ENCODE results near the gene SNPH. TPM values are rescaled to one million over a fixed set of nuclear protein-coding genes. Genes with fewer than 3 reads are reported as not detected.

SNPH gene
- total and polyA plus RNA-seq, 8 donors = 1.8 to 5.9 (median 2.3) TPM

DNA sequence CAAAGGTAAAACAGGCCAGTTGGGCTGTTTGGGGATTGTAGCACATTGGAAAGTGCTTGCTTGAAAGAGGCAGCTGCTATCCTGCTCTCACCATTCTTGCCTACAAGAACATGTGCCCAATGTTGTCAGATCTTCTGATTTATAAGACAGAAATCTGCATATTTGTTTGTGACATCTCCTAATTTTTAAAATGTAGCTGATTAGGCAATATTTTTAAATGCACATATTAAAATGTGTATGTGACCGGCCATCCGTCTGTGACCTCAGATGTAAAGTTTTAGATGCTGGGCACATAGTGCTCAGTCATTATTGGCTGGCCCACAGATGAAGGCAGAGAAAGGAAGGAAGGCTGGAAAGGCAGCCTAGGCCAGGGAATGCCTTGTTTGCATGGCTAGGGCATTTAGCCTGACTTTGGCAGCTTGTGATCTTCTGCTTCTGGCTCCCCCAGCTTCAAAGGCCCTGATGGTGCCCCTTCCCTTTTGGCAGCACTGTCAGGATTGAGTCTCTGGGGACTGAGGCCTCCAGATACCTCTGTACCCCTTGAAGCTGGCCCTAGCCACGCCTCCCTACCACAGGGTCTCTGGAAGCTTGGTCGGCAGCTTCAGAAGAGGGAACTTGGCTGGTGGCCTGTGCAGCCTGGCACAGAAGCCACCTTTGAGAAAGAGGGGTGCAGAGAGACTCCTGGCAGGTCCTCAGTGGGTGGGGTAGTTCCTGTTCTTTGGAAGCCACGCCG lies 6.4 kb downstream of the SNPH start:
- intact Hi-C loops (cut with DNase I) = no loop called here
- H3K36me3 ChIP-seq = no peaks in the 10 kb centered on the region

DNA sequence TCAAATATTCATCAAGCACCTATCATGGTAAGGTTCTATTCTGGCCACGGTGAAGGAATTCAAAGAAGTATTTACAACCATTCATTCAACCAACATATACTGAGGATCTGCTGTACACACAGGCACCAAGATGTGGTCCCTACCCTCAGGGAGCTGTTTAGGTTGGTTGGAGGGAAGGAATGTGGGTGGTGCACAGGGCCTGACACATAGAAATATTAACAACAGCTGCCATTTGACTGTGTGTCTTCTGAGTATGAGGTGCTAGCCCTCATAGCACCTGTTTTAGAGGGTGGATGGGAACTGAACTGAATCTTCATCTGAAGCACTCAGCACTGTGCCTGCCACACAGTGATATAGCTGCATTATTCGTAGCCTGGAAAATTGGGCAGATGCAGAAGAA lies 7.3 kb downstream of the SNPH start:
- H3K4me1 ChIP-seq = no peaks in the 10 kb centered on the region
- no peaks in the 10 kb centered on the region for H3K9me3 ChIP-seq
- no peaks in the 10 kb centered on the region for H3K27me3 ChIP-seq
- TF ChIP-seq, protein P1, sequence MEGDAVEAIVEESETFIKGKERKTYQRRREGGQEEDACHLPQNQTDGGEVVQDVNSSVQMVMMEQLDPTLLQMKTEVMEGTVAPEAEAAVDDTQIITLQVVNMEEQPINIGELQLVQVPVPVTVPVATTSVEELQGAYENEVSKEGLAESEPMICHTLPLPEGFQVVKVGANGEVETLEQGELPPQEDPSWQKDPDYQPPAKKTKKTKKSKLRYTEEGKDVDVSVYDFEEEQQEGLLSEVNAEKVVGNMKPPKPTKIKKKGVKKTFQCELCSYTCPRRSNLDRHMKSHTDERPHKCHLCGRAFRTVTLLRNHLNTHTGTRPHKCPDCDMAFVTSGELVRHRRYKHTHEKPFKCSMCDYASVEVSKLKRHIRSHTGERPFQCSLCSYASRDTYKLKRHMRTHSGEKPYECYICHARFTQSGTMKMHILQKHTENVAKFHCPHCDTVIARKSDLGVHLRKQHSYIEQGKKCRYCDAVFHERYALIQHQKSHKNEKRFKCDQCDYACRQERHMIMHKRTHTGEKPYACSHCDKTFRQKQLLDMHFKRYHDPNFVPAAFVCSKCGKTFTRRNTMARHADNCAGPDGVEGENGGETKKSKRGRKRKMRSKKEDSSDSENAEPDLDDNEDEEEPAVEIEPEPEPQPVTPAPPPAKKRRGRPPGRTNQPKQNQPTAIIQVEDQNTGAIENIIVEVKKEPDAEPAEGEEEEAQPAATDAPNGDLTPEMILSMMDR (IDR thresholded peaks at IDR 0.05) = no peak
- ATAC-seq = no peak
- no peak for DNase-seq
- intact Hi-C loops (cut with DNase I) = no loop called here
- no peak overlapping the region for H3K27ac ChIP-seq
- no peak overlapping the region for H3K4me3 ChIP-seq
- no peaks in the 10 kb centered on the region for H3K36me3 ChIP-seq

More for the DNA sequence above, 6.4 kb downstream of the SNPH start:
- no peak overlapping the region for H3K4me3 ChIP-seq
- no peak overlapping the region for H3K27ac ChIP-seq
- no peaks in the 10 kb centered on the region for H3K9me3 ChIP-seq
- ATAC-seq (no peak), DNase-seq (no peak)
- H3K4me1 ChIP-seq = no peaks in the 10 kb centered on the region
- peaks cover 0 to 2% of the 10 kb centered on the region in 2 donors for H3K27me3 ChIP-seq
- TF ChIP-seq, protein P1 (IDR thresholded peaks at IDR 0.05) = no peak

DNA sequence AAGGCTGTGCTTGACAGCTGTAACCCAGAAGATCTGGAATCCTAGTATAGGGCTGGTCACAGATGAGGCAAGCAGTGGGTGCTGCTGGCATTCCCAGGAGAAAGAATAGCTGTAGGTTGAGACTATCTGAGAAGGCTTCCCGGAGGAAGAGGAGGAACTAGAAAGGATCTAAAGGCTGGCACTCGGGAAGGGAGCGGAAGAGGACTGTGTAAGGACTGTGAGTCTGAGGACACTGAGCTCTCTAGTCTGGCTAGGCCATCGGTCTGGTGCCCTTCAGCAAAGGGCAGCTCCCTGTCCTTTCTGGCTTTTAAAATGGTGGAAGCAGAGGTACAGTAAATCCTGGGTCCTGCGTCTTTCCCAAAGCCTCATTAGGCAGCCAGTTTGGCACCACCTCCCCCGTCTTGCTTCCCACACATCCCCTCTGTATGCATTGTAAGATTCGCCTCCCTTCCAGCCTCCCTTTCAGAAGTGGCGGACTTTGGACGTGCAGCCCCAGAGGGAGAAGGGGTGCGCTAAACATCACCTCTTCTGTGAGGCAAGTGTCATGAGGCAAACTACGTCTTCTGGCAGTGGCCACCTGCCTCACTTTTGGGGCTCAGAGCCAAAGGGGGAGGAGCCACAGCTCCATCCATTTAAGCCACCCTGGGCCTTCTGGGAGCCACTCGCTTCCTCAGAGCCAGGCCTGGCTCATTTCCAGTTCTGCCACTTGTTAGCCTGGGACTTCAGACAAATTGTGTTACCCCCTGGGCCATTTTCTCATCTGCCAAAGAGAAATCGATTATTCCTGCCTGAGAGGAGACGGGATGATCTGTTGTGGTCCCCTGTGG lies 8.6 kb downstream of the SNPH start:
- TF ChIP-seq, protein P1 (IDR thresholded peaks at IDR 0.05) = no peak
- DNase-seq (no peak), ATAC-seq (no peak)
- Histone ChIP-seq H3K4me1 (no peaks in the 10 kb centered on the region), H3K27ac (no peak overlapping the region), H3K36me3 (no peaks in the 10 kb centered on the region), H3K9me3 (no peaks in the 10 kb centered on the region), H3K4me3 (no peak overlapping the region), H3K27me3 (no peaks in the 10 kb centered on the region)
- intact Hi-C loops (cut with DNase I) = no loop called here

DNA sequence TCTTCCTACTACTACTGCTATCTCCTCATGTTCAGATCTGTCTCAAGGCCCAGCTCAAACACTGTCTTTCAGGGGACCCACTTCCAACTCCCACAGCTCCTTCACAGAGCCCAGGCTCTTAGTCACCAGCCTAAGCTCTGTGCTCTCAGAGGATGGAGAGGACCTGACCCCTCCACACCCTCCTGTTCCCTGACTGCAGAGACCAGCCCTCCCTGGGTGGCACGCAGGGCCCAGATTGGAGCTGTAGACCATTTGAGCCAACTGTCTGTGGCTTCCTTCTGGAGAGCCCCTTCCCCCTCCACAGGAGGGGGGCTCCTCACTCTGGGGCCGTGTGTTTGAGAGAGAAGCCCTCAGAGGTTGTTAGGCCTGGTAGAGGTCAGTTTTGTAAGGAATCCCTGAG lies 9.8 kb downstream of the SNPH start:
- intact Hi-C loops (cut with DNase I) = no loop called here

More for the DNA sequence above, 9.8 kb downstream of the SNPH start:
- DNase-seq = no peak
- Histone ChIP-seq H3K4me1 (no peaks in the 10 kb centered on the region), H3K27me3 (no peaks in the 10 kb centered on the region), H3K27ac (no peak overlapping the region), H3K4me3 (no peak overlapping the region), H3K9me3 (no peaks in the 10 kb centered on the region), H3K36me3 (no peaks in the 10 kb centered on the region)
- TF ChIP-seq, protein P1 (IDR thresholded peaks at IDR 0.05) = no peak
- no peak for ATAC-seq
